HG02870 (cell line): ENCODE data around the gene OCEL1.

Source experiments
- ATAC-seq: cut with Tn5 transposase; IDR thresholded peaks from one replicate; pipeline ENCODE4 v1.9.1; 2021; ENCODE audit warnings: mild to moderate bottlenecking, moderate library complexity; ENCODE audit not compliant: unreplicated experiment

The OCEL1 gene

DNA sequence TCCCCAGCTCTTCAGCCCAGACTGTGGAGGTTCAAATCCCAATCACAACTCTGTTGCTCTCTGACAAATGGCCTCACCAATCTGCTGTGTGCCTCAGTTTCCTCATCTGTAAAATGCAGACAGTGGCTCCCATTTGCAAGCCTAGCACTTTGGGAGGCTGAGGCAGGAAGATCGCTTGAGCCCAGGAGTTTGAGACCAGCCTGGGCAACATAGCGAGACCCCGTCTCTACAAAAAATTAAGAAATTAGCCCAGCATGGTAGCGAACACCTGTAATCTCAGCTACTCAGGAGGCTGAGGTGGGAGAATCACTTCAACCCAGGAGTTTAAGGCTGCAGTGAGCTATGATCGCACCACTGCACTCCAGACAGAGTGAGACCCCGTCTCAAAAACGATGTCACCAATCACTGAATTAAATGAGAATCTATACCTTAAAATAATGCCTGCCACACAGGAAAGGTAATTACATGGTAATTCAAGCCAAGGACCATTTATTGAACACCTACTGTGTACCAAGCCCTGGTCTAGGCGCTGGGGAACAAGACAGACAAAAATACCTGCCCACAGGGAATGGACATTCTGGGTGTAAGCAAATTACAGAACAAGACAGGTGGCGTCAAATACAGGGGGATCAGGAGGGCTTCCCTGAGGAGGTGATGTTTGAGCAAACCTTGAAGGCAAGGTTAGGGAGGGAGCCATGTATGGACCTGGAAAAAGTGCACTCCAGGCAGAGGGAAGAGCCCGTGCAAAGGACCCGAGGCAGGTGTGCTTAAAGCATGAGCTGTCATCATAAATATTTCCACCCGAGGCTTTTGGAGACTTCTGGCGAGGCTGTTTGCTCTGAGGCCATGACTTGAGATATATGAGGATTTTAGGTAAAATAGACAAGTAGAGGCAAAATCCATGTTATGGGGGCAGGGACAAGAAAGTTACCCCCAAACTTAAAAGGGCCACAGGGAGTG lies 12.0 kb downstream of the OCEL1 start:
- ATAC-seq, result no peak

DNA sequence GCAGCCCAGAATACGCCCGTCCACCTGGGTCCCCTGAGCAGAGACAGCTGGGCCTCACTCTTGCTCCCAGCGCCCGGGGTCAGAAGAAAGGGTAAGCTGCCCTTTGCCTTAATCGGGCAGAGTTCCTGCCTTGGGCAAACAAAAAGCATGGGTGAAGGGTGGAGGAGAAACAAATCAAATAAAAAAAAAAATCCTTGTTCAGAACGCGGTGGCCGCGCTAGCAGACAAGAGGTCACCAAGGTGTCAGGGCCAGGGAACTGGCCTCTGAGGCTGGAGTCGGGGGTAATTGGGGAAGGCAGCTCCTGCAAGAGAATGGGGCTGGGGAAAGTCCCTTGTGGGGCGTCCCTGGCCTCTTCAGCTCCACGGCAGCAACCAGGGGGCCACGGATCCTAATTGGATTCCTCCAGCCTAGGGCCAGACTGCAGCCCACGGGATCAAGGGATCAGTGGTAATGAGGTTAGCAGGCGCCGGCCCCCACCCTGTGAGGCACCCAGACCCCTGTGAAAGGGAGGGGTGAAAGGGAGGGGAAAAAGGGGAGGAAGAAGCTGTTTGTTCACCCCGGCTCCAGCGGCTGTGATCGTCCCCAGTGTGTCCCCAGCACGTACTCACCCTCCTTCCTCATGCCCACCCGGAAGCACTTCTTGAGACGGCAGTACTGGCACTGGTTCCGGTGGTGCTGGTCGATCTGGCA lies 14.2 kb downstream of the OCEL1 start:
- ATAC-seq, result no peak

GRCh38 chr19:17240826-17241399 lies 14.9 kb downstream of the OCEL1 start:
- no peak for ATAC-seq

DNA sequence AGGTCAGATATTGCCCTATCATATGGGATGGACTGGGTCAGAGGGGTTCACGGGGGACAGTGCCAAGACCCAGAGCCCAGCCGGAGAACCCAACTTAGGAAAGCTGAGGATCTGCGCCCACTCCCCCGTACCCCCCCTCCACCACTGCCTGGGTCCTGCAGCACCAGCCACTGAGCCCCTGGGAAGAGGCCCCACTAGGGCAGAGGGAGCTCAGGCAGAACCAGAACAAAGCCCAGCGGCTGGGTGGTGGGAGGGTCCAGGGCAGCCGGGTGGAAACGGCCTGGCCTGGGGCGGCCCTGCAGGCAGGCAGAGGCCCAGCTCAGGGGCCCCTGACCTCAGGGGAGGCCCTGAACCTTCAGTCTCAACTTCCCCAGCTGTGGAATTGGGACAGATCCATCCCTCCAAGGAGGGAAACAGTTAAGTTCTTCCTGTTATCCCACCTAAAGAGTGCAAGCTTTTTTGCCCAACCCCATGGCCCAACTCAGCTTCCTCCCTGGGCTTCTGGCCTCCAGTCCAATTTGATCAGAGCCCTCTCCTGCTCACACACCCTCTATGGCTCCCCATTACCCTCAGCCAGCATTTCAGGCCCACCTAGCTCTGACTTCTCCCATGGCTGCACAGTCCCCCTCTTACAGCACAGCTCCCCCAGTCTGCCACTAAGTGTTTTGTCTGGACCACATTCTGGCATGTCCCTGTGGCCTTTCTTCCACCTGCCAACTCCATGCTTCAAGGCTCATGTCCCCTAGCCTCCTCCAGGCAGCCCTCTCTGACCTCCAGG lies 16.6 kb downstream of the OCEL1 start:
- no peak for ATAC-seq

DNA sequence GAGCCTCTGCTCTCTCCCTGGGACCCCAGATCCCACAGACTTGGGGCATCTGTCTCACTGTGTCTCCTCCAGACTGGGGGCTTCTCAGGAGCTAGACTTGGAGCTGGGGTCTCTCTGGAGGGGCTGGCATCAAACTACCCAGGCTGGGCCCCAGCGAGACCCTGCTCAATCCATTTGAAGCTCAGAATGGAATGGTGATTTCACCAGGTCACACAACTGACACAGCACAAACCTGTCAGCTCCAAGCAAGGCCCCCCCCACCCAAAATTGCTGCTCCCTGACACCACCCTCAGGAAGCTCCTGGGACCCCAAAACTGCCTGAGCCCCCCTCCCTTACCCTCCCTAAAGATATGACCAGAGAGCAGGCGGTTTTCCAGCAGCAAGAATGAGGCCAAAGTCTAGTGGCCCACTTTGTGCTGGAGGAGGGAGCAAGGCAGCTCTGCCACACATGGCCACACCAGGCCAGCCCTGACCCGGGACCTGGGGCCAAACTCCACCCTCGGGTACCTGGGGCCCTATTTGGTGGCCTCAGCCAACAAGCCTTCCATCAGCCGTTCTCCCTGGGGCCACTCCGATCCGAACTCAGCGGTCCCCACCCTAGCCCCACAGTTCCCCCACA lies 17.3 kb downstream of the OCEL1 start:
- ATAC-seq, result no peak

DNA sequence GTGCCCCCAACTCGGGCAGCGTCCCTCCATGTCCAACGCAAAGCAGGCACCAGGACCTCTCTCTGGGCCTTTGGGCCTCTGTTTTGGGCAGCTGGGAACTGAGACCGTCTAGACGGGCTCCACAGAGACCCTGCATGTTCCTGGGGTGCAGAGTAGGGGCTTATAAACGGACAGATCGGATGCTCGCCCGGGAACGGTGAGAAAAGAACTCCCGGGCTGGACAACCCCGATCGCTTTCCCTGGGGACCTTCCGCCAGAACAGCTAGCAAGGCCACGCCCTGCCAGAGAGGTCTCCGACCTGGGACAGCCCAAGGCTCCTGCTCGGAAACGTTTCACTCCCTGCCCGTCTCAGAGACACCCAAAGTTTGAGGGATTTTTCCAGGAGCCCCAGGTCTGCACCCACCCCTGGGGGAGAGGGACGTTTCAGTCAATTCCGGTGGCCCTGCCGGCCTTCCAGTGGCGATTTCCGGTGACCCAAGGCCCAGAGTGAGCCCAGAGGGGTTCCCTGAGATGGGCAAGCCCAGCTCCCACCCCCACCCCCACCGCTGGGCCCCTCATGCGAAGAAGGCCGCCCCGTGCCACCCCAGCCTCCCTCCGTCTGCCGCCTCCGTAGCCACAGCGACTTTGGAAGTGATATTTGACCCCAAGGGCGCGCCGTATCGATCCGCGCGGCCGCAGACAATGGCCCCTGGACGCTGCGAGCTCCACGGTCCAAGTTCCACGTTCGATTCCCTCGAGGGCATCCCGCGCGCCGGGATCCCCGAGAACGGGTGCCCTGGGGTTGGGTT lies 18.0 kb downstream of the OCEL1 start:
- no peak for ATAC-seq

DNA sequence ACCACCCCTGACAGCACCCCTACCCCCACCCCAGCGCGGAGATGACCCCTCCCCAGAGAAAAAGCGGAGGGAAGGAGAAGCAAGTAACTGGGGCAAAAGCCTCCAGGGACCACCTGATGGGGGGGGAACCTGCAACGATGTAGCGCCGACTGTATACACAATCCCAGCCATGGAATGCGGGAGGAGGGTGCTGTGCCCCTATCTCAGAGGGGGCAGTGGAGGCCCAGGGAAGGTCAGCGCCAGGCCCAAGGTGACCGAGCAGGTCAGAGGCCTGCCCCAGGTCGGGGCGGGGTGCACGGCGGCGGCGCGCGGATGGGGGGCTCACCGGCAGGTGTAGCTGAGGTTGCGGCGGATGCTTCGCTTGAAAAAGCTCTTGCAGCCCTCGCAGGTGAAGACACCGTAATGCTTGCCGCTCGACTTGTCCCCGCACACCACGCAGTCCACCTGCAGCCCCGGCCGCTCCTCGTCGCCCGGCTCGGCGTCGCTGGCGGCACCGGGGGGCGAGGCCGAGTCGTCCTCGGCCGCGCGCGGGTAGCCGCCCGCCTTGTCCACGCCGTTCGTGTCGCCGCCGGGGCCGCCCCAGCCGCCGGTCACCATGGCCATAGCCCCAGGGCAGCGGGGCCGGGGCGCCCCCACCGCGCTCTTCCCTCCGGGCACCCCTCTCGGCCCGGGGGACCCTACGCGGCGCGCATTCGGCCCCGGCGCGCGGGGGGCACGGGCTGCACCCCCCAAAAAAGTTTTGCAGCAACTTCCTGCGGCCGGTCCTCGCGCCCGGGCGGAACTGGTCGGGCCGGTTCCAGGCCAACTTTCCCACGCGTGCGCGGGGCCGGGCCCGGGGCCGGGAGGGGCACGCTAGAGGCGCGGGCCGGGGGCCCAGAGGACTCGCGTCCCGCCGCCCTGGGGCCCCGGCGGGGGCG lies 18.9 kb downstream of the OCEL1 start:
- ATAC-seq, result no peak

DNA sequence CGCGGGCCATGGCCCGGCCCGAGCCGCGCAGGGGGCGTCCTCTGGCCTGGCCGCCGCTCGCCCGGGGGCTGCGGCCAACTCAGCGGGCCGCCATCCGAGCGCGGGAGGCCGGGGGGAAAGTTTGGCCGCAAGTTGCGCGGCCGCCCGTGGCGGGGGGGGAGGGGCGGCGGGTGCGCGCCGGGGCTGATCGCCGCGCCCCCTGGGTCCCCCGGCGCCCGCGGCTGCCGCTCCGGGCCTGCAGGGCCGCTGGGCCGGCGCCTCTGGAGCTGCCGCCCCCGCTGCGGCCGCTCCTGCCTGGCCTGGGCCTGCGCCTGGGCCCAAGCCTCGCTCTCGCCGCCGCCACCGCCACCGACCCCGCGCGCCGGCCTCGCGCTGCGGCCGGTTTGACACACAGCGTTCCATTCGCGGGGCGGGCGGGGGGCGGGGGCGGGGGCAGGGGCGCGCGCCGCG lies 19.5 kb downstream of the OCEL1 start, which contains the start of gene NR2F6:
Gene NR2F6, minus strand, starts transcription at position 385 of the 450 bp plus-strand sequence. CDS start 699 bp downstream, outside the sequence.
- peak; percentile 6 for ATAC-seq

DNA sequence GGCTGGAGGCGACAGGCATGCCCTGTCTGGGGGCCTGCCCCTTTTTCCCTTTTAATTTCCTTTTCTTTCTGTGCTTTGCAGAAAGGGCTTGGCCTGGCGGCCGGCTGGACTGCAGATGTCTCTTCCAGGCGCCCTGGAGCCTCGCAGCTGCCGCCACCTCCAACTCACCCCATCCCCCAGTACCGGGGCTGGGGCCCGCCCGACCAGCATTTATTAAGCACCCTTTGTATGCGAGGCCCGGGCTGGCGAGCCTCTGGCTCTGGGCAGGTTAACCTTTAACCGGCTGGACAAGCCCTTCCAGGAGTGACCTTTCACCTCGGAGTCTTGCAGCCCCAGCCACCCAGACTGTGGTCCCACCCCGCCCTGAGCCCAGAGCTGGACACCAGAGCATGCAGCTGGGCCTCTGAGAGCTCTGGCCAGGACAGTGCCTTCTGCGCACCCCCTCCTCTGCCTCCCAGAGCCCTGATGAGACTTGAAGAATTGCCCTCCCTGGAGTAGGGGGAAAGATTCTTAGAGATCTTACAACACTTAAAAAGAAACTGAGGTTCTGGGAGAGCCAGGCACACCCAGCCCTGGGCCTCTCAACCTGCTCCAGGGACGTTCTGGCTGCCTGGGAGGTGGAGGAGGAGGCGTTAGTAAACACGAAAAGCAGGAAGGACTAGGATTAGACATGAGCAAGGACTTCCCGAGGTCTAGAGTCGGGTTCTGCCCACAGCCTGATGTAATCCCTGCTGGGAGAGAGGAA lies 20.8 kb downstream of the OCEL1 start:
- ATAC-seq, result no peak

GRCh38 chr19:17248011-17248776 lies 22.2 kb downstream of the OCEL1 start:
- no peak for ATAC-seq

DNA sequence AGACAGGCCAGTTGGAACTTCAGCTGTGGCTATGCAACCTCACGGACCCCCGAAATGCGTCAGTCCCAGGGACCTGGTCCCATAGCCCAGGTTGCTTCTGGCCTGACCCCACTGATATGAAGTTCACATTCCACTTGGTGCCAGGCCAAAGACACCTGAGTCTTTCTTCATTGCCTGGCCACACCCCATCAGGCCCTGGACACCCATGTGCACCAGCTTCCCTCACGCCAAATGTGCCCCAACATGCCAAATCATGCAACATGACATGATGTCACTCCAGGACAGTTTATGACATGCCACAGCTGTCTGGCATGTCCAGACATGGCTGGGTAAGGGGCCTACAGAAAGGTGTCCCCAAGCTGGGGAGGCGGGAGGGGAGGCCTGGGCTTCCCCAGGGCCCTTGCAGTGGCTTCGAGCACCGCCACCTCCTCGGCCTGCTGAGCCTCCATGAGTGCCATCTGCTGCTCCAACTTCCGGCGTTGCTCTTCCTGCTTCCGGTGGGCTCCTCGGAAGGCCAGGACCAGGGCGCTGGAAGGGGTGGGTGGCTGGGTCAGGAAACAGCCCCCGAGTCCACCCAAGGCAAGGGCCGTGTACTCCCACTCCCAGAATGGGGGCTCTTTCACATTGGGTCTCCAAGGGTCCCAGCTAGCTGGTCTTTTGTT lies 24.0 kb downstream of the OCEL1 start:
- no peak for ATAC-seq

- no peak for ATAC-seq
Measured at GRCh38 chr19:17254636-17255035, 28.6 kb downstream of the OCEL1 start.

- no peak for ATAC-seq
Measured at GRCh38 chr19:17255150-17255621, 29.2 kb downstream of the OCEL1 start.

GRCh38 chr19:17256130-17256529 lies 30.1 kb downstream of the OCEL1 start:
- no peak for ATAC-seq

DNA sequence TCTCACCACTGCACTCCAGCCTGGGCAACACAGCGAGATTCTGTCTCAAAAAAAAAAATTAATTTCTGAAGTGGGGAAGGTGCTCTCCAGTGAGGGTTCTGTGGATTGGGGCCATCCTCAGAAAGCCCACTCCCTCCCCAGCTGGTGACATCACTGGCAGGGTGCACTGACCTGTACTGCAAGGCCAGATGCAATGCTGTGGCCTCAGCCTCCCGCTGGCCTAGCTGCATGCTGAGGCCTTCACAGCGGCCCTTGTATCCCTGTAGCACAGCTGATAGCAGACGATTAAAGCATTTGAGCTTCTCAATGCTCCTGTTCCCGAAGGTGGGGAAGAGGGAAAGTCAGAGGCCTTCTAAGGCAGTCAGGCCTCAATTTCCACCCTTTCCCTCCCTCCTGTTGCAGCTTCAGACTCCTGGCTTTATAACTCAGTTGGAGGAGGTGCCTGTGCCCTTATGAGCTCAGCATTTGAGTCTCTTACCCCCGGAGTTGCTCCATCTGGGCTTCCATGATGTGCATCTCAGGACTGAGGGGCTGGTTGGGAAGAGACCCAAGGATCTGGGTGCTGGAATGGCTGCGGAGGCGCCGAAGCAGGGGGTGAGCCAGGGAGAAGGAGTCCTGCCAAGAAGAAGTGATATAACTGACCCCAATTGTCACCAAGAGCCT lies 33.2 kb downstream of the OCEL1 start:
- ATAC-seq, result no peak

- ATAC-seq, result no peak
Measured at GRCh38 chr19:17259934-17260333, 33.9 kb downstream of the OCEL1 start.
